ENCODE data around the gene KCNMB2. TPM values are rescaled to one million over a fixed set of nuclear protein-coding genes. Genes with fewer than 3 reads are reported as not detected.

KCNMB2 gene
- 0.17 and 0.26 TPM in 2 replicates for total RNA-seq
- 0.07 TPM in 1 of 2 replicates, not detected in the other for polyA plus RNA-seq
- 0.08 TPM in 1 of 2 replicates, not detected in the other for polyA plus RNA-seq (2012)
- not detected in 2 replicates for polyA minus RNA-seq (ENCODE audit: low replicate concordance)

DNA sequence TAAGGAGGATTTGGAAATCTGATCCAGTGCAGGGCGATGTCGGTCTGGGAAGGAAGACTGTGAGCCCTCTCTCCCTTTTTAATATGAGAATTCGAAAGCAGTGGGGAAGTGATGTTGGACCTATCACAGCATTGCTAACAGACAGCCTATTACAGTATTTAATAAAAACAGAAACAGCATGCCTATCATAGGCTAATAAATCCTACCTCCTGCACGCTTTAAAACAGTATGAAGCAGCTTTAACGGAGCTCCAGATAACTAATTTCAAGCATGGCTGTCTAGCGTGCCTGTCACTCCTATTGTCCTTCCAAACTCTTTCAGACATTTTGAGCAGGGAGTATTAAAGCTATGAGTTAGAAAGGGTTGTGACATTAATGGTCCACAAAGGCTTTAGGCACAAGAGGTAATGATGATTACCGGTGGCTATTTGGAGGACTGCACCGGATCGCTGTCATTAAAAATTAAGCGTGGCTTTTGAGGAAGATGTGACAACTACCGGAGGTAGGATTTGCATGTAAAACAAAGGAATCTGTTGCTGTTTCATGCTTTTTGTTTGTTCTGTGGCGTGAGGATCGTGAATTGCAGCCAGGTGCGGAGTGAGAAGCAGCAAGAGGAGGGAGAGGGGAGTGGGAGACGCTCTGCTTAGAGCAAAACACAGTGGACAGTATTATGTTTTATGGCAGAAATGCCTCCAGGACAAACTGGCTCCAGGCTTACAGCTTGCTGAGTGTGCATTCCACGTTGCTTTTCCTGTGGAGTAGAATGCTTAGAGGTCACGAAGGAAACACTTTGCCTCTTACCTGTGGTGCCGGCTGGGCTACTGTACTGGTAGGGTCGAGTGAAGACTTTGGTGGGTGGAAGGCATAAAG lies at the start of gene KCNMB2:
Gene KCNMB2 (plus strand): TSS at position 226 of the 869 bp plus-strand sequence.
- no peaks in the 10 kb centered on the region for H3K36me3 ChIP-seq (ENCODE audit: control insufficient read depth, insufficient read depth, low read length)
- no peak within 1 kb of the TSS for H3K27ac ChIP-seq (ENCODE audit: insufficient read depth, low read length)
- peak within 1 kb of the TSS; percentile 84 for H3K4me2 ChIP-seq (ENCODE audit: extremely low read depth, insufficient read depth, low read length)
- no peaks in the 10 kb centered on the region for H3K9me3 ChIP-seq (ENCODE audit: control insufficient read depth, insufficient read depth, low read depth, low read length)
- TF ChIP-seq, protein P1, sequence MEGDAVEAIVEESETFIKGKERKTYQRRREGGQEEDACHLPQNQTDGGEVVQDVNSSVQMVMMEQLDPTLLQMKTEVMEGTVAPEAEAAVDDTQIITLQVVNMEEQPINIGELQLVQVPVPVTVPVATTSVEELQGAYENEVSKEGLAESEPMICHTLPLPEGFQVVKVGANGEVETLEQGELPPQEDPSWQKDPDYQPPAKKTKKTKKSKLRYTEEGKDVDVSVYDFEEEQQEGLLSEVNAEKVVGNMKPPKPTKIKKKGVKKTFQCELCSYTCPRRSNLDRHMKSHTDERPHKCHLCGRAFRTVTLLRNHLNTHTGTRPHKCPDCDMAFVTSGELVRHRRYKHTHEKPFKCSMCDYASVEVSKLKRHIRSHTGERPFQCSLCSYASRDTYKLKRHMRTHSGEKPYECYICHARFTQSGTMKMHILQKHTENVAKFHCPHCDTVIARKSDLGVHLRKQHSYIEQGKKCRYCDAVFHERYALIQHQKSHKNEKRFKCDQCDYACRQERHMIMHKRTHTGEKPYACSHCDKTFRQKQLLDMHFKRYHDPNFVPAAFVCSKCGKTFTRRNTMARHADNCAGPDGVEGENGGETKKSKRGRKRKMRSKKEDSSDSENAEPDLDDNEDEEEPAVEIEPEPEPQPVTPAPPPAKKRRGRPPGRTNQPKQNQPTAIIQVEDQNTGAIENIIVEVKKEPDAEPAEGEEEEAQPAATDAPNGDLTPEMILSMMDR (conservative IDR thresholded peaks at IDR 0.05 in 1 of 2, IDR thresholded peaks at IDR 0.05 in 1 of 2; ENCODE audit: low read depth in 1 of 2, low read length in 2 of 2): no peak
- TF ChIP-seq EZH2 (IDR thresholded peaks at IDR 0.05; ENCODE audit: low read length, missing control alignments): no peak
- H4K20me1 ChIP-seq (ENCODE audit: control insufficient read depth, extremely low read depth, insufficient read depth, low read length): no peaks in the 10 kb centered on the region
- H3K9ac ChIP-seq (ENCODE audit: insufficient read depth, low read length): no peak within 1 kb of the TSS
- H3K79me2 ChIP-seq (ENCODE audit: control insufficient read depth, insufficient read depth, low read length): no peaks in the 10 kb centered on the region
- no peaks in the 10 kb centered on the region for H3K4me1 ChIP-seq (ENCODE audit: control insufficient read depth, extremely low read depth, insufficient read depth, low read length)
- DNase-seq (ENCODE audit: low read depth in 2 of 2): peak; percentile 17 to 58
- peak within 1 kb of the TSS; percentile 17 to 79 (median 42) for H3K4me3 ChIP-seq (replicated peaks in 1 of 4; ENCODE audit: control extremely low read depth in 1 of 4, insufficient read depth in 1 of 4, low read depth in 3 of 4, low read length in 4 of 4)
- H2AFZ ChIP-seq (ENCODE audit: low read length): peak within 1 kb of the TSS; percentile 74
- no peaks in the 10 kb centered on the region for H3K27me3 ChIP-seq (ENCODE audit: control insufficient read depth, insufficient read depth, low read length)

DNA sequence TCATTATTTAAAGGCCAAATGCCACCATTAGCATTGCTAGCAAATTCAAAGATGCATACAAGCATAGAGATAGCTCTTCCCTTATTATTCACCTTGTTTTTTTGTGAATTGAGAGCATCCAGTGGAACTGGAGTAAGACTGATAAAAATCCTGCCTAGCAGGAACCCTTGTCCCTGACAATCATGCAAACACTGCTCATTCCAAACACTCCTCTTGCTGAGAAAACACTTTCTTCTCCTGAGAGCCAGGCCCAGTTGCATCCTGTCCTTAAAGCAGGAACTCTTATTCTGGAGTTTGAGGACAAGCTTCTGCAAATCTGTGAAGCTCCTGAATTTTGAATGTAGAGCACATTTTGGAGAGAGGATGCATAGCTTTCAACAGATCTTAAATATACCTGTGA lies 49.3 kb upstream of the KCNMB2 start:
- Histone ChIP-seq H3K9ac (ENCODE audit: insufficient read depth, low read length) (no peak overlapping the region), H3K4me2 (ENCODE audit: extremely low read depth, insufficient read depth, low read length) (no peak overlapping the region), H3K27me3 (ENCODE audit: control insufficient read depth, insufficient read depth, low read length) (no peaks in the 10 kb centered on the region), H3K4me1 (ENCODE audit: control insufficient read depth, extremely low read depth, insufficient read depth, low read length) (no peaks in the 10 kb centered on the region), H3K9me3 (ENCODE audit: control insufficient read depth, insufficient read depth, low read depth, low read length) (no peaks in the 10 kb centered on the region), H3K27ac (ENCODE audit: insufficient read depth, low read length) (no peak overlapping the region), H3K79me2 (ENCODE audit: control insufficient read depth, insufficient read depth, low read length) (no peaks in the 10 kb centered on the region), H3K4me3 (replicated peaks in 1 of 4; ENCODE audit: control extremely low read depth in 1 of 4, insufficient read depth in 1 of 4, low read depth in 3 of 4, low read length in 4 of 4) (no peak overlapping the region), H3K36me3 (ENCODE audit: control insufficient read depth, insufficient read depth, low read length) (no peaks in the 10 kb centered on the region), H2AFZ (ENCODE audit: low read length) (no peak overlapping the region), H4K20me1 (ENCODE audit: control insufficient read depth, extremely low read depth, insufficient read depth, low read length) (no peaks in the 10 kb centered on the region)
- no peak for DNase-seq (ENCODE audit: low read depth in 2 of 2)
- no peak for TF ChIP-seq EZH2 (IDR thresholded peaks at IDR 0.05; ENCODE audit: low read length, missing control alignments)
- TF ChIP-seq, protein P1 (conservative IDR thresholded peaks at IDR 0.05 in 1 of 2, IDR thresholded peaks at IDR 0.05 in 1 of 2; ENCODE audit: low read depth in 1 of 2, low read length in 2 of 2): no peak

DNA sequence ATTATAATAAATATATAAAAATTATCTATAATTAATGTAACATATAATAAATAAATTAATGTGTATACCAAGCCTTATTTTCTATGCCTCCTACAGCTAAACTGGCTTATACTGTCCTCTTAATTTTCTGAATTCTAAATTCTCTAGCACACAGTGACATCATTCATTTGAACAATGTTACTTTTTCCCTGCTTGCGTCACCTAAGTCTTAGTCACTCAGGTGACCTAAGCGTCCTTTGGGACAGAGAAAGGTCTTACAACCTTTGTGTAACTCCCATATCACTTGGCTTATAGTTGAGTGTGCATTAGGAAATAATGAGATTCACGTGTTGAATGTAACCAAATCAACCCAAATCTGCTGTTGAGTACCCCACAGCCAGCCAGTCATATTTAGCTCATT lies 48.5 kb upstream of the KCNMB2 start:
- Histone ChIP-seq H3K36me3 (ENCODE audit: control insufficient read depth, insufficient read depth, low read length) (no peaks in the 10 kb centered on the region), H2AFZ (ENCODE audit: low read length) (no peak overlapping the region), H3K27ac (ENCODE audit: insufficient read depth, low read length) (no peak overlapping the region), H3K4me2 (ENCODE audit: extremely low read depth, insufficient read depth, low read length) (no peak overlapping the region), H3K27me3 (ENCODE audit: control insufficient read depth, insufficient read depth, low read length) (no peaks in the 10 kb centered on the region), H3K79me2 (ENCODE audit: control insufficient read depth, insufficient read depth, low read length) (no peaks in the 10 kb centered on the region), H3K4me1 (ENCODE audit: control insufficient read depth, extremely low read depth, insufficient read depth, low read length) (no peaks in the 10 kb centered on the region), H4K20me1 (ENCODE audit: control insufficient read depth, extremely low read depth, insufficient read depth, low read length) (no peaks in the 10 kb centered on the region), H3K9ac (ENCODE audit: insufficient read depth, low read length) (no peak overlapping the region), H3K4me3 (replicated peaks in 1 of 4; ENCODE audit: control extremely low read depth in 1 of 4, insufficient read depth in 1 of 4, low read depth in 3 of 4, low read length in 4 of 4) (no peak overlapping the region), H3K9me3 (ENCODE audit: control insufficient read depth, insufficient read depth, low read depth, low read length) (no peaks in the 10 kb centered on the region)
- no peak for DNase-seq (ENCODE audit: low read depth in 2 of 2)
- TF ChIP-seq, protein P1 (conservative IDR thresholded peaks at IDR 0.05 in 1 of 2, IDR thresholded peaks at IDR 0.05 in 1 of 2; ENCODE audit: low read depth in 1 of 2, low read length in 2 of 2): no peak
- no peak for TF ChIP-seq EZH2 (IDR thresholded peaks at IDR 0.05; ENCODE audit: low read length, missing control alignments)

Measured in fibroblast of lung (primary cell).